ENCODE results near the gene LRRC47.

LRRC47 gene

GRCh38 chr1:3785456-3786157 is 10.7 kb downstream of the LRRC47 start:
- DNase-seq = no peak

- no peak for DNase-seq
Measured at GRCh38 chr1:3785045-3785444, 11.3 kb downstream of the LRRC47 start.

- DNase-seq = no peak
Measured at GRCh38 chr1:3783651-3784474, 12.4 kb downstream of the LRRC47 start.

- no peak for DNase-seq
Measured at GRCh38 chr1:3780901-3781300, 15.4 kb downstream of the LRRC47 start.

- no peak for DNase-seq
Measured at GRCh38 chr1:3779912-3780416, 16.3 kb downstream of the LRRC47 start.

GRCh38 chr1:3779265-3779911 is 16.9 kb downstream of the LRRC47 start:
- no peak for DNase-seq

- DNase-seq = no peak
Measured at GRCh38 chr1:3778590-3779264, 17.6 kb downstream of the LRRC47 start.

- DNase-seq = no peak
Measured at GRCh38 chr1:3777647-3778589, 18.4 kb downstream of the LRRC47 start.

GRCh38 chr1:3777078-3777547 is 19.2 kb downstream of the LRRC47 start:
- no peak for DNase-seq

GRCh38 chr1:3776231-3776961 is 19.9 kb downstream of the LRRC47 start:
- DNase-seq = no peak

GRCh38 chr1:3775490-3776230 is 20.6 kb downstream of the LRRC47 start:
- DNase-seq = peak; percentile 27

GRCh38 chr1:3774946-3775489 is 21.3 kb downstream of the LRRC47 start:
- no peak for DNase-seq

- no peak for DNase-seq
Measured at GRCh38 chr1:3774276-3774945, 21.9 kb downstream of the LRRC47 start.

- DNase-seq = no peak
Measured at GRCh38 chr1:3773572-3774275, 22.6 kb downstream of the LRRC47 start.

- DNase-seq = no peak
Measured at GRCh38 chr1:3772715-3773571, 23.4 kb downstream of the LRRC47 start, which contains the start of gene SMIM1. Gene SMIM1, plus strand, starts transcription at chr1:3772749. Its CDS starts 2,625 bp downstream, at chr1:3775374.

- peak; percentile 74 for DNase-seq
Measured at GRCh38 chr1:3772027-3772714, 24.1 kb downstream of the LRRC47 start.

Measured in activated gamma-delta T cell (primary cell).